Measurements from ENCODE around the gene WWC1. TPM values are rescaled to one million over a fixed set of nuclear protein-coding genes. Genes with fewer than 3 reads are reported as not detected.
"Not testable (repeated sequence)": the region's sequence is repeated elsewhere in the genome, so short reads cannot be mapped to it uniquely, and the experiment has no call there.

WWC1 gene
- total and polyA plus RNA-seq, 4 donors: 48.4 to 77.0 (median 56.2) TPM

- Histone ChIP-seq H3K9me3 (ENCODE audit: control insufficient read depth in 4 of 4, insufficient read depth in 3 of 4, low read length in 3 of 4) (peaks cover 0 to 2% (median 0%) of the 10 kb centered on the region in 4 donors), H3K27me3 (ENCODE audit: control insufficient read depth in 3 of 3, insufficient read depth in 3 of 3, low read length in 2 of 3) (no peaks in the 10 kb centered on the region), H3K4me1 (ENCODE audit: control insufficient read depth in 5 of 5, insufficient read depth in 5 of 5, low read length in 5 of 5) (peaks cover 0 to 17% (median 6%) of the 10 kb centered on the region in 5 donors), H3K9ac (ENCODE audit: insufficient read depth in 1 of 2, low read length in 2 of 2) (no peak overlapping the region), H3K36me3 (ENCODE audit: control insufficient read depth in 4 of 4, insufficient read depth in 4 of 4, low read length in 4 of 4) (no peaks in the 10 kb centered on the region), H3K4me3 (no peak overlapping the region), H3K27ac (ENCODE audit: low read depth in 1 of 2, low read length in 1 of 2) (no peak overlapping the region)
- WGBS, 2 donors: 81 to 89% methylated on average over 2 of the region's 2 CpGs
- DNase-seq (no peak), ATAC-seq (ENCODE audit: insufficient read depth, low FRiP score) (no peak)
- no peak for TF ChIP-seq CTCF (IDR thresholded peaks at IDR 0.05; ENCODE audit: control extremely low read depth, extremely low read depth)
These were observed 45.9 kb downstream of the WWC1 start for GRCh38 chr5:168337361-168337760.

DNA sequence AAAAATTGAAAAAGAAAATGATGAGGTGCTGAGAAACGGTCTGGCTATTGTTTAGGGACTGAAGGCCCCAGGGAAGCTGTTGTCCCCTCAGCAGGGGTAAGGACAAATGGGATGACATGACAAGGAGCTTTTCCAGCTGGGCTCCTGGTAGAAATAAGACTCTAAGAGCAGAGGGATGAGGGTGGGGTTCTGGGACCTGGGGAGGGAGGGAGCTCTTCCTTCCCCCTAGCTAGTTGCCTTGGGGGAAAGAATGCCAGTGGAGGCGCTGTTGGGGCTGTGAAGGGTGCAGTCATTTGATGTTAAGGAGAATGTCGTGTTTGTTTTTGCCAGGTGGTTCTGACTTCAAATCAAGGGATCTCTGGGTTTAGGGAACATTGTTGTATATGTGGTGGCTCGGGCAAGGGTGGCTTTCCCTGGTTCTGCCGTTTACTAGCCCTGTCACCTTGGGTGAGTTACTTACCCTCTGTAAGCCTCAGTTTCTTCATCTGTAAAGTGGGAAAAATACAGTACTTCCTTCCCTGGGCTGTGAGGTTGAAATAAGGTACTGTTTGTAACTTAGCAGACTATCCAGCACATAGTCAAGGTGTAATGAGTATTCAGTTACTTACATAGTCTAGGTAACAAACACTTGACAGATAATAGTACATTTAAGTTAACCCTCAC, 47.8 kb downstream of the WWC1 start:
- H3K4me3 ChIP-seq: no peak overlapping the region

DNA sequence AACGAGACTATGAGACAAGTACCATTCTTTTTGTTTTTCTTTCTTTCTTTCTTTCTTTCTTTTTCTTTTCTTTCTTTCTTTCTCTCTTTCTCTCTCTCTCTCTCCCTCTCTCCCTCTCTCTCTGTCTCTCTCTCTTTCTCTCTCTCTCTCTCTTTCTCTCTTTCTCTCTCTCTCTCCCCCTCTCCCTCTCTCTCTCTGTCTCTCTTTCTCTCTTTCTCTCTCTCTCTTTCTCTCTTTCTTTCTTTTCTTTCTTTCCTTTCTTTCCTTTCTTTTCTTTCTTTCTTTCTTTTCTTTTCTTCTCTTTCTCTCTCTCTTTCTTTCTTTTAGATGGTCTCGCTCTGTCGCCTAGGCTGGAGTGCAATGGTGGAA, 48.3 kb downstream of the WWC1 start:
- not testable (repeated sequence) for H3K9me3 ChIP-seq (ENCODE audit: control insufficient read depth in 4 of 4, insufficient read depth in 3 of 4, low read length in 3 of 4); H3K36me3 ChIP-seq (ENCODE audit: control insufficient read depth in 4 of 4, insufficient read depth in 4 of 4, low read length in 4 of 4); H3K4me1 ChIP-seq (ENCODE audit: control insufficient read depth in 5 of 5, insufficient read depth in 5 of 5, low read length in 5 of 5); H3K27ac ChIP-seq (ENCODE audit: low read depth in 1 of 2, low read length in 1 of 2); H3K9ac ChIP-seq (ENCODE audit: insufficient read depth in 1 of 2, low read length in 2 of 2); DNase-seq; H3K27me3 ChIP-seq (ENCODE audit: control insufficient read depth in 3 of 3, insufficient read depth in 3 of 3, low read length in 2 of 3); ATAC-seq (ENCODE audit: insufficient read depth, low FRiP score); H3K4me3 ChIP-seq
- WGBS, 2 donors: 81 to 91% methylated on average over 3 of the region's 3 CpGs

More for the DNA sequence above, 47.8 kb downstream of the WWC1 start:
- no peak for TF ChIP-seq CTCF (IDR thresholded peaks at IDR 0.05; ENCODE audit: control extremely low read depth, extremely low read depth)
- DNase-seq (peak; percentile 74 to 80 (median 80)), ATAC-seq (ENCODE audit: insufficient read depth, low FRiP score) (no peak)
- H3K27ac ChIP-seq (ENCODE audit: low read depth in 1 of 2, low read length in 1 of 2): peak overlapping the region in 1 of 2 donors; percentile 48
- H3K27me3 ChIP-seq (ENCODE audit: control insufficient read depth in 3 of 3, insufficient read depth in 3 of 3, low read length in 2 of 3): no peaks in the 10 kb centered on the region
- 53 to 54% methylated on average over 5 of the region's 5 CpGs for WGBS, 2 donors
- H3K4me1 ChIP-seq (ENCODE audit: control insufficient read depth in 5 of 5, insufficient read depth in 5 of 5, low read length in 5 of 5): peaks cover 0 to 15% (median 8%) of the 10 kb centered on the region in 5 donors
- H3K9ac ChIP-seq (ENCODE audit: insufficient read depth in 1 of 2, low read length in 2 of 2): no peak overlapping the region
- H3K36me3 ChIP-seq (ENCODE audit: control insufficient read depth in 4 of 4, insufficient read depth in 4 of 4, low read length in 4 of 4): no peaks in the 10 kb centered on the region
- peaks cover 0 to 2% (median 0%) of the 10 kb centered on the region in 4 donors for H3K9me3 ChIP-seq (ENCODE audit: control insufficient read depth in 4 of 4, insufficient read depth in 3 of 4, low read length in 3 of 4)

- no peak for TF ChIP-seq CTCF (IDR thresholded peaks at IDR 0.05; ENCODE audit: control extremely low read depth, extremely low read depth)
- peaks cover 0 to 7% (median 3%) of the 10 kb centered on the region in 5 donors for H3K4me1 ChIP-seq (ENCODE audit: control insufficient read depth in 5 of 5, insufficient read depth in 5 of 5, low read length in 5 of 5)
- no peak overlapping the region for H3K4me3 ChIP-seq
- 92% methylated on average over 1 of the region's 1 CpG for WGBS, 2 donors
- DNase-seq (no peak), ATAC-seq (ENCODE audit: insufficient read depth, low FRiP score) (no peak)
- no peaks in the 10 kb centered on the region for H3K36me3 ChIP-seq (ENCODE audit: control insufficient read depth in 4 of 4, insufficient read depth in 4 of 4, low read length in 4 of 4)
- H3K9me3 ChIP-seq (ENCODE audit: control insufficient read depth in 4 of 4, insufficient read depth in 3 of 4, low read length in 3 of 4): peaks cover 0 to 2% (median 0%) of the 10 kb centered on the region in 4 donors
- no peak overlapping the region for H3K27ac ChIP-seq (ENCODE audit: low read depth in 1 of 2, low read length in 1 of 2)
- H3K27me3 ChIP-seq (ENCODE audit: control insufficient read depth in 3 of 3, insufficient read depth in 3 of 3, low read length in 2 of 3): no peaks in the 10 kb centered on the region
- H3K9ac ChIP-seq (ENCODE audit: insufficient read depth in 1 of 2, low read length in 2 of 2): no peak overlapping the region
These were observed 49.0 kb downstream of the WWC1 start for GRCh38 chr5:168340487-168340886.
